Muscle layer of duodenum (tissue), 2 donors: ENCODE data around the gene ADAT2.
"Not testable (repeated sequence)": the region's sequence is repeated elsewhere in the genome, so short reads cannot be mapped to it uniquely, and the experiment has no call there.

ENCODE experiments used
- H3K27ac ChIP-seq: one replicate; pipeline ENCODE4 v1.7.0; 2013; ENCODE audit warnings: mild to moderate bottlenecking, low read length
- H3K27me3 ChIP-seq: one replicate; pipeline ENCODE4 v1.7.0; 2013; ENCODE audit warnings: low read depth, mild to moderate bottlenecking, control low read depth, low read length
- H3K36me3 ChIP-seq, 2 donors: one replicate each; pipeline ENCODE4 v1.7.0; 2013; ENCODE audit warnings: low read length in 2 of 2, control low read depth in 1 of 2, mild to moderate bottlenecking in 1 of 2; ENCODE audit not compliant: insufficient read depth in 2 of 2, control insufficient read depth in 1 of 2
- H3K4me1 ChIP-seq, 2 donors: one replicate each; pipeline ENCODE4 v1.7.0; 2013; ENCODE audit warnings: low read length in 2 of 2, mild to moderate bottlenecking in 2 of 2, control low read depth in 1 of 2, moderate library complexity in 1 of 2; ENCODE audit not compliant: insufficient read depth in 2 of 2, control insufficient read depth in 1 of 2
- H3K4me3 ChIP-seq, 2 donors: one replicate each; pipeline ENCODE4 v1.7.0; 2013; ENCODE audit warnings: low read length in 2 of 2, low read depth in 1 of 2, mild to moderate bottlenecking in 1 of 2
- H3K9me3 ChIP-seq, 2 donors: one replicate each; pipeline ENCODE4 v1.7.0; 2013; ENCODE audit warnings: low read length in 2 of 2, control low read depth in 1 of 2, mild to moderate bottlenecking in 1 of 2; ENCODE audit not compliant: control insufficient read depth in 1 of 2
- donor health status: healthy.

Gene ADAT2

GRCh38 chr6:143468823-143469222, 18.3 kb upstream of the ADAT2 start:
- not testable (repeated sequence) for H3K4me3 ChIP-seq, H3K27me3 ChIP-seq, H3K4me1 ChIP-seq, H3K9me3 ChIP-seq, H3K27ac ChIP-seq
- H3K36me3 ChIP-seq, result peaks cover 18 to 21% of the 10 kb centered on the region in 2 donors

GRCh38 chr6:143468026-143468425, 17.5 kb upstream of the ADAT2 start:
- no peak overlapping the region for H3K4me3 ChIP-seq
- no peak overlapping the region for H3K27ac ChIP-seq
- H3K4me1 ChIP-seq, result no peaks in the 10 kb centered on the region
- no peaks in the 10 kb centered on the region for H3K27me3 ChIP-seq
- H3K36me3 ChIP-seq, result peaks cover 19 to 26% of the 10 kb centered on the region in 2 donors
- no peaks in the 10 kb centered on the region for H3K9me3 ChIP-seq

GRCh38 chr6:143465546-143465945, 15.1 kb upstream of the ADAT2 start:
- H3K36me3 ChIP-seq, result peaks cover 12 to 20% of the 10 kb centered on the region in 2 donors
- no peak overlapping the region for H3K27ac ChIP-seq
- no peaks in the 10 kb centered on the region for H3K27me3 ChIP-seq
- no peaks in the 10 kb centered on the region for H3K4me1 ChIP-seq
- no peak overlapping the region for H3K4me3 ChIP-seq
- H3K9me3 ChIP-seq, result no peaks in the 10 kb centered on the region

- H3K4me1 ChIP-seq, result no peaks in the 10 kb centered on the region
- peaks cover 2 to 11% of the 10 kb centered on the region in 2 donors for H3K36me3 ChIP-seq
- no peak overlapping the region for H3K4me3 ChIP-seq
- H3K9me3 ChIP-seq, result no peaks in the 10 kb centered on the region
- H3K27me3 ChIP-seq, result no peaks in the 10 kb centered on the region
- no peak overlapping the region for H3K27ac ChIP-seq
Measured at GRCh38 chr6:143457563-143458359, 7.3 kb upstream of the ADAT2 start.

GRCh38 chr6:143451531-143451930, 1.0 kb upstream of the ADAT2 start:
- H3K4me3 ChIP-seq, result peak overlapping the region; percentile 87 to 91
- peak overlapping the region; percentile 85 for H3K27ac ChIP-seq

GRCh38 chr6:143449714-143450452, 612 bp downstream of the ADAT2 start:
- H3K9me3 ChIP-seq, result no peaks in the 10 kb centered on the region
- peaks cover 7 to 23% of the 10 kb centered on the region in 2 donors for H3K4me1 ChIP-seq
- H3K36me3 ChIP-seq, result no peaks in the 10 kb centered on the region
- H3K4me3 ChIP-seq, result peak overlapping the region; percentile 87 to 91
- no peaks in the 10 kb centered on the region for H3K27me3 ChIP-seq
- H3K27ac ChIP-seq, result peak overlapping the region; percentile 64

More at GRCh38 chr6:143451531-143451930, 1.0 kb upstream of the ADAT2 start:
- Histone ChIP-seq H3K27me3 (no peaks in the 10 kb centered on the region), H3K36me3 (no peaks in the 10 kb centered on the region), H3K9me3 (no peaks in the 10 kb centered on the region), H3K4me1 (peaks cover 7 to 23% of the 10 kb centered on the region in 2 donors)

GRCh38 chr6:143449082-143449713, 1.3 kb downstream of the ADAT2 start:
- Histone ChIP-seq H3K27me3 (no peaks in the 10 kb centered on the region), H3K4me1 (peaks cover 7 to 23% of the 10 kb centered on the region in 2 donors), H3K9me3 (no peaks in the 10 kb centered on the region), H3K27ac (no peak overlapping the region), H3K4me3 (peak overlapping the region; percentile 87 to 91), H3K36me3 (no peaks in the 10 kb centered on the region)

- not testable (repeated sequence) for H3K27ac ChIP-seq, H3K27me3 ChIP-seq, H3K9me3 ChIP-seq, H3K4me3 ChIP-seq, H3K36me3 ChIP-seq
- peaks cover 7 to 23% of the 10 kb centered on the region in 2 donors for H3K4me1 ChIP-seq
Measured at GRCh38 chr6:143447865-143448264, 2.6 kb downstream of the ADAT2 start.

- Histone ChIP-seq H3K27me3 (no peaks in the 10 kb centered on the region), H3K4me1 (no peaks in the 10 kb centered on the region), H3K9me3 (no peaks in the 10 kb centered on the region), H3K27ac (no peak overlapping the region), H3K36me3 (peaks cover 0 to 4% of the 10 kb centered on the region in 2 donors), H3K4me3 (no peak overlapping the region)
Measured at GRCh38 chr6:143443096-143443495, 7.4 kb downstream of the ADAT2 start.

GRCh38 chr6:143441680-143442545, 8.6 kb downstream of the ADAT2 start:
- H3K27ac ChIP-seq, result no peak overlapping the region
- H3K9me3 ChIP-seq, result no peaks in the 10 kb centered on the region
- no peak overlapping the region for H3K4me3 ChIP-seq
- H3K27me3 ChIP-seq, result no peaks in the 10 kb centered on the region
- H3K36me3 ChIP-seq, result peaks cover 0 to 4% of the 10 kb centered on the region in 2 donors
- no peaks in the 10 kb centered on the region for H3K4me1 ChIP-seq
